Keratinocyte (primary cell): ENCODE results near the gene SRRD. TPM values are rescaled to one million over a fixed set of nuclear protein-coding genes. Genes with fewer than 3 reads are reported as not detected.

ENCODE experiments used
- DNase-seq: peaks from one replicate; pipeline ENCODE4 v3.0.0-alpha.2; 2011; ENCODE audit warnings: low read depth, missing footprints, low spot score
- FAIRE-seq: peaks from 2 replicates; lab custom pipeline; 2011; peaks lifted over from hg19 to GRCh38; lab: Jason Lieb, UNC
- H2AFZ ChIP-seq: 2 replicates; pipeline ENCODE4 v1.6.0; 2012; ENCODE audit warnings: low read length, control low read depth, inconsistent platforms; ENCODE audit not compliant: control insufficient read depth
- H3K27ac ChIP-seq: 2 replicates; pipeline ENCODE4 v1.5.1; 2011; ENCODE audit warnings: low read length; ENCODE audit not compliant: control insufficient read depth, insufficient read depth
- H3K27me3 ChIP-seq: 3 replicates; pipeline ENCODE4 v1.6.0; 2011; ENCODE audit warnings: low read length; ENCODE audit not compliant: control insufficient read depth, insufficient read depth; ENCODE audit errors: extremely low read depth
- H3K36me3 ChIP-seq, 2 experiments: 2 replicates in 1 of 2; 3 replicates in 1 of 2; pipeline ENCODE4 v1.5.1; 2011; ENCODE audit warnings: low read length in 2 of 2, mild to moderate bottlenecking in 1 of 2; ENCODE audit not compliant: control insufficient read depth in 2 of 2, insufficient read depth in 2 of 2; ENCODE audit errors: extremely low read depth in 1 of 2
- H3K4me1 ChIP-seq: 3 replicates; pipeline ENCODE4 v1.5.1; 2011; ENCODE audit warnings: low read length; ENCODE audit not compliant: control insufficient read depth, insufficient read depth; ENCODE audit errors: extremely low read depth
- H3K4me2 ChIP-seq: 3 replicates; pipeline ENCODE4 v1.6.0; 2011; ENCODE audit warnings: low read depth, low read length; ENCODE audit not compliant: control insufficient read depth, insufficient read depth; ENCODE audit errors: extremely low read depth
- H3K4me3 ChIP-seq, 3 experiments: fragments of 200-600 bp in 1 of 3; sonication (generic) in 1 of 3; 2 replicates in 2 of 3; 3 replicates in 1 of 3; pipeline ENCODE4 v1.5.1; 2011 to 2016; ENCODE audit warnings: low read length in 3 of 3, mild to moderate bottlenecking in 3 of 3, control low read depth in 2 of 3, inconsistent platforms in 1 of 3, low read depth in 1 of 3, mixed read lengths in 1 of 3, mixed run types in 1 of 3, moderate library complexity in 1 of 3; ENCODE audit not compliant: control insufficient read depth in 2 of 3, insufficient read depth in 2 of 3; ENCODE audit errors: extremely low read depth in 1 of 3
- H3K79me2 ChIP-seq: 2 replicates; pipeline ENCODE4 v1.6.0; 2012; ENCODE audit warnings: low read length; ENCODE audit not compliant: control insufficient read depth, insufficient read depth
- H3K9ac ChIP-seq: 3 replicates; pipeline ENCODE4 v1.6.0; 2011; ENCODE audit warnings: low read length; ENCODE audit not compliant: control insufficient read depth, insufficient read depth; ENCODE audit errors: extremely low read depth
- H3K9me1 ChIP-seq: 3 replicates; pipeline ENCODE4 v1.6.0; 2011; ENCODE audit warnings: low read length; ENCODE audit not compliant: control insufficient read depth, insufficient read depth; ENCODE audit errors: extremely low read depth
- H3K9me3 ChIP-seq: 2 replicates; pipeline ENCODE4 v1.5.1; 2012; ENCODE audit warnings: low read depth, low read length; ENCODE audit not compliant: control insufficient read depth
- H4K20me1 ChIP-seq: 3 replicates; pipeline ENCODE4 v1.6.0; 2011; ENCODE audit warnings: low read length; ENCODE audit not compliant: control insufficient read depth, insufficient read depth; ENCODE audit errors: extremely low read depth
- CTCF ChIP-seq, 3 experiments: IDR thresholded peaks in 1 of 3; conservative IDR thresholded peaks in 1 of 3; optimal IDR thresholded peaks in 1 of 3; 2 replicates in 2 of 3; 3 replicates in 1 of 3; pipeline versions ENCODE3 to v1.5.1; 2011; ENCODE audit warnings: low read length in 3 of 3, mild to moderate bottlenecking in 3 of 3, moderate library complexity in 2 of 3, control low read depth in 1 of 3, inconsistent platforms in 1 of 3; ENCODE audit not compliant: insufficient read depth in 2 of 3; ENCODE audit errors: extremely low read depth in 1 of 3
- EZH2 ChIP-seq: IDR thresholded peaks from one replicate; pipeline ENCODE4 v1.6.1; 2012; ENCODE audit warnings: inconsistent platforms, mild to moderate bottlenecking, low read length, moderate library complexity
- dilution Hi-C: fragments of 300-500 bp; cut with MboI; formaldehyde crosslinking; loops from one replicate; pipeline ENCODE4 v1.7.0; 2020; ENCODE audit warnings: low sequenced_read_pairs; ENCODE audit not compliant: extremely low pct_ligation_motif_present
- polyA plus RNA-seq, 5 experiments: library from polyadenylated mRNA; depleted of rRNA in 3 of 5; stranded (reverse) in 3 of 5; stranded (forward) in 1 of 5; unstranded in 1 of 5; fragments of >200 nt; gene quantifications; 1 replicate in 1 of 5; 2 replicates in 3 of 5; 3 replicates in 1 of 5; pipeline versions ENCODE4 v1.2.1 to v1.2.3, GENCODE V29; 2011 to 2012; ENCODE audit warnings: missing spikeins in 2 of 5, low read depth in 1 of 5, low replicate concordance in 1 of 5

The SRRD gene
- polyA plus RNA-seq, 1 donor (not counting 4 experiments of a cell fraction or from before 2014, with no cell fraction given), result 45.0 TPM

GRCh38 chr22:26542831-26543230 is 59.2 kb downstream of the SRRD start:
- Histone ChIP-seq H3K27ac (no peak overlapping the region), H3K36me3 (peaks cover 11 to 15% of the 10 kb centered on the region in 2 experiments), H3K9ac (no peak overlapping the region), H3K4me1 (peaks cover 6% of the 10 kb centered on the region), H3K9me3 (no peaks in the 10 kb centered on the region), H2AFZ (no peak overlapping the region), H3K9me1 (no peaks in the 10 kb centered on the region), H3K4me2 (no peak overlapping the region), H3K4me3 (no peak overlapping the region), H3K79me2 (no peaks in the 10 kb centered on the region), H3K27me3 (no peaks in the 10 kb centered on the region), H4K20me1 (no peaks in the 10 kb centered on the region)
- TF ChIP-seq CTCF (optimal IDR thresholded peaks at IDR 0.05 in 1 of 3, IDR thresholded peaks at IDR 0.05 in 1 of 3, conservative IDR thresholded peaks at IDR 0.05 in 1 of 3; ENCODE audit: extremely low read depth in 1 of 3, insufficient read depth in 2 of 3, low read length in 3 of 3) (no peak), EZH2 (no peak)
- dilution Hi-C loops, result no loop called here
- FAIRE-seq, result no peak
- no peak for DNase-seq

Other genes starting within 250 kb of the SRRD start
- gene ASPHD2, start 54.6 kb upstream of the SRRD start, polyA plus RNA-seq, result 3.5 to 4.6 TPM (median 3.6 TPM) in 3 replicates
- gene HPS4, start 94 bp upstream of the SRRD start, polyA plus RNA-seq, result 15.3 to 21.5 TPM (median 21.3 TPM) in 3 replicates
- 25.7 to 30.3 TPM (median 28.6 TPM) in 3 replicates for gene TFIP11, start 28.6 kb downstream of the SRRD start, polyA plus RNA-seq
- gene TPST2, start 106.3 kb downstream of the SRRD start, polyA plus RNA-seq, result 22.4 to 40.0 TPM (median 22.7 TPM) in 3 replicates
- gene CRYBB1, start 134.2 kb downstream of the SRRD start, polyA plus RNA-seq, result not detected in 3 replicates
- not detected in 3 replicates for gene CRYBA4, start 138.1 kb downstream of the SRRD start, polyA plus RNA-seq
- 0.01 to 0.04 TPM (median 0.02 TPM) in 3 replicates for gene MIAT, start 173.7 kb downstream of the SRRD start, polyA plus RNA-seq